ENCODE results near the gene DGKH.

DNA sequence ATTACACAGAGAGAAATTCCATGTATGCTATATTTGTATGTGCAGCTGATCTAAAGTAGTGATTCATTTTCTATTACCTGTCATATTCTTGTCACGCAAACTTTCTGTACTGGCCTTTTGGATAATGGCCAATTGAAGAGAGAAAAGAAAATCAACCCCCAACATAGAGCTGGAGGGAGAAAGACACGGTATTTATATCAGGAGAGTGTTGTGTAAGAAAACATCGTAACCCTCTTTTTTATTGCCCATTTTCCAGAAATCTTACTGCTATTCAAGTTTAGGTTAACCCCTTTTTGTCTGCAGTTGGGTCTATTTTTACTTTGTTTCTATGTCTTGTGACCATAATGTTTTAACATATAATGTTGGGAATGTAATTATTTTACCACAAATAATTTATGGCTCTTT lies 27.9 kb downstream of the DGKH start:
- TF ChIP-seq, protein P1, sequence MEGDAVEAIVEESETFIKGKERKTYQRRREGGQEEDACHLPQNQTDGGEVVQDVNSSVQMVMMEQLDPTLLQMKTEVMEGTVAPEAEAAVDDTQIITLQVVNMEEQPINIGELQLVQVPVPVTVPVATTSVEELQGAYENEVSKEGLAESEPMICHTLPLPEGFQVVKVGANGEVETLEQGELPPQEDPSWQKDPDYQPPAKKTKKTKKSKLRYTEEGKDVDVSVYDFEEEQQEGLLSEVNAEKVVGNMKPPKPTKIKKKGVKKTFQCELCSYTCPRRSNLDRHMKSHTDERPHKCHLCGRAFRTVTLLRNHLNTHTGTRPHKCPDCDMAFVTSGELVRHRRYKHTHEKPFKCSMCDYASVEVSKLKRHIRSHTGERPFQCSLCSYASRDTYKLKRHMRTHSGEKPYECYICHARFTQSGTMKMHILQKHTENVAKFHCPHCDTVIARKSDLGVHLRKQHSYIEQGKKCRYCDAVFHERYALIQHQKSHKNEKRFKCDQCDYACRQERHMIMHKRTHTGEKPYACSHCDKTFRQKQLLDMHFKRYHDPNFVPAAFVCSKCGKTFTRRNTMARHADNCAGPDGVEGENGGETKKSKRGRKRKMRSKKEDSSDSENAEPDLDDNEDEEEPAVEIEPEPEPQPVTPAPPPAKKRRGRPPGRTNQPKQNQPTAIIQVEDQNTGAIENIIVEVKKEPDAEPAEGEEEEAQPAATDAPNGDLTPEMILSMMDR (IDR thresholded peaks at IDR 0.05; ENCODE audit: low read depth, low read length), result no peak
- TF ChIP-seq EZH2phosphoT487 (IDR thresholded peaks at IDR 0.05; ENCODE audit: low read depth), result no peak
